Aortic smooth muscle cell (primary cell): ENCODE results near the gene NBEAL1. TPM values are rescaled to one million over a fixed set of nuclear protein-coding genes. Genes with fewer than 3 reads are reported as not detected.

Source experiments
- total RNA-seq: library from RNA; depleted of rRNA; stranded (reverse); fragments of >200 nt; gene quantifications from 2 replicates; pipeline ENCODE4 v1.2.3, GENCODE V29; 2014

Gene NBEAL1
- total RNA-seq: 38.7 and 49.7 TPM in 2 replicates

DNA sequence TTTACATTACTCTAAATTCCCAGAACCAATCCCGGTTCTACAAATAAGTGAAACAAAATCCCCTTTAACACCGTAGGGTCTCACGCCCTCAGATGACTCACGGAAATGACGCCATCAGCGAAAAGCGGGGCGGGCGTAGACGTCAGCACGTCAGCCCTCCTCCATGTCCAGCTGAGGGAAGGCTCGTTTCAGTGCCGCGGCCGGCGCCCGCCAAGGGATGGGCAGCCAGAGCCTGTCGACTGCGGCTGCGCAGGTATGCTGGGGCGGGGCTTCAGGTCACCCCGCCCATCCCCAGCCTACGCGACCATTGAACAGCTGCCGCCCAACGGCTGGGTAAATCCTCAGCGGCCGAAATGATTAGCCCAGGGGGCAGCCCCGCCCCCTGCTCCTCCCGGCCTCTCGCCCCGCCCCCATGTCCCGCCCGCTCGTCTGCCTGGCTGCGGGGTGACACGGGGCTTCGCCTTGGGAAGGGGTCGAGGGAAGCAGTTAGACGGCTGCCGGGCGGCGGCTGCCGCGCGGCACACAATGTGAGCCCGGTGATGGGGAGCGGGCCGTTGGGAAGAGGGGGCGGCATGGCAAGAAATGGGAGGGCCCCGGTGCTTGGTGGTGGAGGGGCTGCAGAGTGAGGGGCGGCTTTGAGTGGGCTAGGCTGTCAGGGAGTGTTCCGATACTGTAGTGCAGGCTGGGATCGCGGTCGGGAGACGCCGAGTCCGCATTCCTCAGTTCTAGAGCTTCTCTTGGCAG lies at the start of gene NBEAL1:
Gene NBEAL1 (plus strand): TSS at position 420 of the 744 bp plus-strand sequence. CDS start 1,510 bp downstream, outside the sequence.

DNA sequence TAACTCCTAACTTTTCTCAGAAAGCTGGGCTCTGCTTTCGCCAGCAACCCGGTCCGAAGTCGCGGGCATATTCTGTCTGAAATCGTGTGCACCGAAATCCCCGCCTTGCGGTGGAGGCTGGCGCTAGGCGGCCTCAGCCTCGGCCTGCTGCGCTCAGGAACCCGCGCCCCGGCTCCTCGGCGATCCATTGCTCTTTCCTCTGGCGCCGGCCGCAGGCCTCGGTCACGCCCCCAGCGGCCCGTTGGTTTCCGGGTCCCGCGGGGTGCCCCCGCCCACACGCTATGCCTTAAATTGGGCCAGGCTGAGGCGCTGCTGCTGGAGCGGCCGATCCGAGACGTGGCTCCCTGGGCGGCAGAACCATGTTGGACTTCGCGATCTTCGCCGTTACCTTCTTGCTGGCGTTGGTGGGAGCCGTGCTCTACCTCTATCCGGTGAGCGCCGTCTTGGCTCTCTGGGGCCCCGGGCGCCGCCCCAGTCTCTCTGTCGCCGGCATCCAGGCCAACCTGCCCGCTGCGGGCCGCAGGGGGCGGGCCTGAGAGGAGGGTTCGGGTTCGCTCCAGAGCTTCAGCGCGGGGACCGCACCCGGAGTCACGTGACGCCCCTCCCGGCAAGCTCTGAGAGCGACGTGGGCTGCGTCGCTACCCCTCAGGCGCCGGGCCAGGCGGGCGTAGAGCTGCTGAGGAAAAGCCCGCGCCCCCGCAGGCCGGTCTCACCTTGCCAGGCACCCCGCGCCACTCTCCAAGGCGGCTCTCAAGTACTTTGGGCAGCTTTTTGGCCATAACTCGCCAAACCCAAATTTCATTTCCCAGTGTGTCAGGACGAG lies 224.2 kb downstream of the NBEAL1 start, which contains the start of gene CYP20A1:
Gene CYP20A1 (plus strand): TSS at position 315 of the 823 bp plus-strand sequence. CDS start 45 bp downstream, at position 360.

Other genes with a start within 250 kb of the NBEAL1 start
- gene ICA1L, start 143.1 kb upstream of the NBEAL1 start, total RNA-seq: 3.6 and 6.5 TPM in 2 replicates
- gene WDR12, start 103.2 kb upstream of the NBEAL1 start, total RNA-seq: 23.6 and 27.6 TPM in 2 replicates
- gene CARF, start 102.6 kb upstream of the NBEAL1 start, total RNA-seq: 5.7 and 8.3 TPM in 2 replicates
- gene CYP20A1, start 224.1 kb downstream of the NBEAL1 start, total RNA-seq: 32.3 and 35.0 TPM in 2 replicates